Activated T-cell treated with anti-CD3 and anti-CD28 coated beads for 48 hours (primary cell): Measurements from ENCODE around the gene RNF146.
A peak's percentile ranks its signal among the peaks of the same experiment; 100 is the strongest.
"Not testable (repeated sequence)": the region's sequence is repeated elsewhere in the genome, so short reads cannot be mapped to it uniquely, and the experiment has no call there.

Experiments
- DNase-seq: peaks from one replicate; pipeline ENCODE4 v3.0.0-alpha.2; 2020; ENCODE audit warnings: low read depth

Gene RNF146

GRCh38 chr6:127266178-127266891 lies at the start of gene RNF146:
TSS of gene RNF146 (plus strand) at chr6:127266864. CDS start at chr6:127280339, 13,475 bp downstream.
- peak; percentile 70 for DNase-seq

- no peak for DNase-seq
These were observed 46.8 kb upstream of the RNF146 start for GRCh38 chr6:127219869-127220268.

GRCh38 chr6:127221201-127221600 lies 45.5 kb upstream of the RNF146 start:
- no peak for DNase-seq

GRCh38 chr6:127222418-127222817 lies 44.2 kb upstream of the RNF146 start:
- no peak for DNase-seq

GRCh38 chr6:127225497-127225896 lies 41.2 kb upstream of the RNF146 start:
- DNase-seq: no peak

GRCh38 chr6:127233819-127234218 lies 32.8 kb upstream of the RNF146 start:
- DNase-seq: not testable (repeated sequence)

- no peak for DNase-seq
These were observed 23.2 kb upstream of the RNF146 start for GRCh38 chr6:127243501-127243900.

GRCh38 chr6:127247114-127248096 lies 19.3 kb upstream of the RNF146 start:
- no peak for DNase-seq

- no peak for DNase-seq
These were observed 17.0 kb upstream of the RNF146 start for GRCh38 chr6:127249621-127250020.

GRCh38 chr6:127255286-127255685 lies 11.4 kb upstream of the RNF146 start:
- DNase-seq: no peak

- DNase-seq: no peak
These were observed 3.8 kb upstream of the RNF146 start for GRCh38 chr6:127262896-127263295.

- DNase-seq: no peak
These were observed 3.2 kb upstream of the RNF146 start for GRCh38 chr6:127263481-127263880.

GRCh38 chr6:127266892-127267645 lies 405 bp downstream of the RNF146 start:
- peak; percentile 60 for DNase-seq

GRCh38 chr6:127267646-127268625 lies 1.3 kb downstream of the RNF146 start:
- DNase-seq: no peak

GRCh38 chr6:127272576-127272975 lies 5.9 kb downstream of the RNF146 start:
- no peak for DNase-seq

GRCh38 chr6:127273499-127273898 lies 6.8 kb downstream of the RNF146 start:
- no peak for DNase-seq

GRCh38 chr6:127276331-127276730 lies 9.7 kb downstream of the RNF146 start:
- no peak for DNase-seq

GRCh38 chr6:127277878-127278843 lies 11.5 kb downstream of the RNF146 start:
- DNase-seq: no peak

GRCh38 chr6:127279815-127280214 lies 13.2 kb downstream of the RNF146 start:
- no peak for DNase-seq

- DNase-seq: no peak
These were observed 15.5 kb downstream of the RNF146 start for GRCh38 chr6:127282184-127282583.
